Activated CD4-positive, alpha-beta T cell treated with anti-CD3 and anti-CD28 coated beads, Interleukin-2, amount 50 U/mL, for 4 hours (primary cell): ENCODE data around the gene FTO.
A peak's percentile ranks its signal among the peaks of the same experiment; 100 is the strongest.
"Not testable (repeated sequence)": the region's sequence is repeated elsewhere in the genome, so short reads cannot be mapped to it uniquely, and the experiment has no call there.

ENCODE experiments used
- DNase-seq, 2 experiments: peaks; one replicate each; pipeline ENCODE4 v3.0.0-alpha.2; 2020

Gene FTO

DNA sequence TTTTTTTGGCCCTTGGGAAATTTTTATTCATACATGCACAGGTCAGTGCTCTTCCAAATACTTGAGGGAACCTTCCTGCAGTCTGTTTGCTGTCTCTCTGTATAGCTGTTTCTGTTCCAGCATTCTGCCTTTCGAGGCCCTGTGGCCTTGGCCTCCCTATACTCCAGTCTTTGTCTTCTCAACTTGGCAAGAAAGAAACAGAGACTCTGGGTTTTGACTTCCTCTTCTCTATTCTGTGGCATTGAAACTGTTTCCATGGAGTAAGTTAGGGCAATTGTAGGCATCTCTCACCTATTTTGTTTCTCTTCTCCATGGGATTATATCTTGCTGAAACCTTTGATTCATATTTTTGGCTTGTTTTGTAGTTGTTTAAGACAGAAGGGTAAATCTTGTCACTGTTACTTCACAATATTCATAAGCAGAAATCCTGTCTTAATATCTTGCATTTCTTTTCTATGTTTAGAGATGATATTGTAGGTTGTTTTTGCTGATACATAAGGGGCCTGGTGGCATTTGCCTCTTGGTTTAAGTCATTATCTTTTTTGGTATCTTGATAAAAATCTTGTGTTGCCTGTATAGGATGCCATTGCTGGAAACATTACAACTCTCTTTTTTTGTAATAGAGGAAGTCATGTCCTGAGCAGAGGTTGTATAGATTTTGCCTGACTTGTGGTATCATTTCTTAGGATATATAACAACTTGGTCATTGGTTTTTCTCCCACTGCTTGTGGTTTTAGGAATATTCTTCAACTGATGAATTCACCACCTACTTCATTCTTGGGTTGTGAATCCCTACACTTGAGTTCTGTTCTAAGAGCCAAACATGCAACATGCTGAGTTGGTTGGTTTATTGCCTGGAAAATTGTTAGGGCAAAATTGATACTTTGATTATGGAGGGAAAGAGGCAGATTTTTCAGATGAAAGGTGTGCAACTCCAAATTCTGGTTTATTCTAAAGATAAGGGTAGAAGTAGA, 168.6 kb downstream of the FTO start:
- DNase-seq = no peak

DNA sequence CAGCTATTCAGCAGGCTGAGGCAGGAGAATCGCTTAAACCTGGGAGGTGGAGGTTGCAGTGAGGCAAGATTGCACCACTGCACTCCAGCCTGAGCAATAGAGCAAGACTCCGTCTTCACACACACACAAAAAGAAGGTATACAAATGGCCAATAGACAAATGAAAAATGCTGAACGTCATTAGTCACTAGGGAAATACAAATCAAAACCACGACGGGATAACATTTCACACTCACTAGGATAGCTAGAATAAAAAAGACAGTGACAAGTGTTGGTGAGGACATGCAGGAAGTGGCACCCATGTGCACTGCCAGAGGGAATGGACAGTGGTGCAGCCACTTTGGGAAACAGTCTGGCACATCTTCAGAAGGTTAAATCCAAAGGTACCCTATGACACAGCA, 172.9 kb downstream of the FTO start:
- no peak for DNase-seq

DNA sequence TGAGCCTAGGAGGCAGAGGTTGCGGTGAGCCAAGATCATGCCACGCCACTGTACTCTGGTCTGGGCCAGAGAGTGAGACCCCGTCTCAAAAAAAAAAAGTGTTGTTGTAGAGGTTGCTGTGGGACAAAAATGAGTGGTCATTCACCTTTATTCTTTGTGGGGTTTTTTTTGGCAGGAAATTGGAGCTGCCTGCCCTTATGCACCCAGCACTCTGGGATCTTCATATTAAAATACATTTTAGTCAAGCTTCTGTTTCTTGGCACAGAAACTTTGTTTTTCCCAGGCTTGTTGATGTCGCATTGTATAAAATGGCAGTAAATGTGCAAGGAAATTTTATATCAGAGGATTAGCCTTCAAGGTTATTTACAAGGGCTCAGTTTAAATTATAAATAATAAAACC, 174.3 kb downstream of the FTO start:
- DNase-seq = no peak

DNA sequence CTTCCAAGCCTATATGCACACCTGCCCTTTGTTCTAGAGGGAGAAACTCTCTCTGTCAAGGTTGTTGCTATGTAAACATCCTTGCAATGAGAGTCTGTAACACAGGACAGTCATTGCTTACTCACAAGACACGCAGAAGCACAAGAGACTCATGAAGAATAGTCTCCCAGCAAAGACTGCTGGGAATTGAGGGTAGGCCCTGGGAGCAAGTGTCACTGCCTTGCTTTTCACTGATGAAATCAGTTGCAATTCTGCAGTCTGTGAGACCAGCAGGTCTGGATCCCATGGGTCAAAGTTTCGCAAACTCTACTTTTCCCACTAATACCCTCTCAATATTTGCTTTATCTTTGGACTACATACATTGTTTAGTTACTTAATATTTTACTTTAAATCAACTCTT, 177.4 kb downstream of the FTO start:
- DNase-seq = no peak

DNA sequence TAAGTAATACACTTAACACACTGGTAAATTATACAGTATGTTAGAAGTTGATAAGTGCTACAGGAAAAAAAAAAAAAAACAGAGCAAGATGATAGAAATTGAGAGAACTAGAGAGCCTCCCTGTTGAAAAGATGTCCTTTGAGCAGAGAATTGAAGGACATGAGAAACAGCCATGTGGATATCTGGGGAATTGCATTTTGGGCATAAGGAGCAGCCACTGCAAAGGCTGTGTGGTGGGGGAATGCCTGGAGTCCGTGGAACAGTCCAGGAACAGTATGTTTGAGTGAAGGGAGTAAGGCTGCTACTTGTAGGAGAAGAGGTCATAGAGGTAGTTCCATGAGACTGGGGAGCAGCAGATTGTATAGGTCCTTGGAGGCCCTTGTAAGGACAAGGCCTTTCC, 178.4 kb downstream of the FTO start:
- DNase-seq = no peak

DNA sequence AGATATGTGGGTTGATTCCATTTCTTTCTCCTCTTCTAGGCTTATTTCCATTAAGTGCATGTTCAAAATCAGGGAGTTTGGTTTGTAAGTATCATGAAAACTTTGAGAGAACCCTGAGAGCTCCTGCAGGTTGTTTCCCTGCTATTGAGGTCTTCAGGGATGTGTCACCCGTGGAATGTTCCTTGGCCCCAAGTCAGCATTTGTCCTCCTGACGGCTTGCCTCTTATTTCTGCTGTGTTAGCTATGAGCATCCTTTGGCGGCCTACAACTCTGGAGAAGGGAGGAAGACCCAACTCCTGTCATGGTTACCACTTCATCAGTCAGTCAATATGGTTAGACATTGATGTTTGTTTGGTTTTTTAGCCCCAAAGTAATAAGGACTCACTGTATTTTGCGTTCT, 180.8 kb downstream of the FTO start:
- no peak for DNase-seq

DNA sequence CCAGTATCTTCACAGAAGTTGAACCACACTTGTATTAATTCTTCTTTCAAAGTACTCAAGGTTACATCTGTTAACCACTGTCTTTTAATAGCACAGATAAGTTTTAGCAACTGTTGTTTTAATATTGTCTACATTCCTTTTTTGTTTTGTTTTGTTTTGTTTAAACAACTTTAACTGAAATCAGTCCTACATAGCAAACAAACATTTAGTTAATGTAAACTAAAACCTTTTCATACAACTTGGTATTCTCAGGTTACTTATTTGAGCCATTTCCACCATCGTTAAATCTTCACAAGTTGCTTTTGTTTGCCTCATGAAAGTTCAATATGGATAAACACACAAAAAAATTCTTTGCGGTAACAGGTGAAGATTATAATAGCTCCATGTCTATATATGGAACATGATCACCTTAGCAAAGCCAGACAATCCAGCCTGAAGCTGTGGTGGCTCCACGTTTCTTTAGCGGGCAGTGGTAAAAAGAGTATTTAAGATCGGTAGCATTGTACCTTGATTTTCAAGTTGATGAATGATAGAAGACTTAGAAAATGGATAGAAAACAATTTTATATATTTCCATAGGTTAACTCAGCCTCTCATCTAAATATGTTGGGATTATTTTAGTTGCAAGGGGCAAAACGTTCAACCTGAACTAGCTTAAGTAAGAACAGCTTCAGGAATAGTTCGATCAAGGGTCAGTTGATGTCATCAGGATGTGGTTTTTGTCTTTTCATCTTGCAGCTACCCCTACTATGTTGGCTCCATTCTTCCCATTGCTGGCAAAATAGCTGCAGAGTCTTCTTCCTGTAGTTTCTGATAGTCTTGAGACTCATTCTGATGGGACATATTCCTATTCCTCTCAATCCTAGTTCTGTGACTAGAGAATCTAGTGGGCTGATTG, 182.8 kb downstream of the FTO start:
- DNase-seq = no peak

DNA sequence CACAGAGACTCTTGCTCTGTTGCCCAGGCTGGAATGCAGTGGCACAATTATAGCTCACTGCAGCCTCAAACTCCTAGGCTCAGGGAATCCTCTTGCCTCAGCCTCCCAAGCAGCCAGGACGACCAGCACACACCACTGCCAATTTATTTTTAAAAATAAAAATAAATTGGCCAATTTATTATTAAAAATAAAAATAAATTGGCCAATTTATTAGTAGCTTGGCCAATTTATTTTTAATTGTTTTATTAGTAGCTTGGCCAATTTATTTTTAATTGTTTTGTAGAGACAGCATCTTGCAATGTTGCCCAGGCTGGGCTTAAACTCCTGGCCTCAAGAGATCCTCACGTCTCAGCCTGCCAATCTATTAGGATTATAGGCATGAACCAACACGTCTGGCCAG, 184.3 kb downstream of the FTO start:
- no peak for DNase-seq

DNA sequence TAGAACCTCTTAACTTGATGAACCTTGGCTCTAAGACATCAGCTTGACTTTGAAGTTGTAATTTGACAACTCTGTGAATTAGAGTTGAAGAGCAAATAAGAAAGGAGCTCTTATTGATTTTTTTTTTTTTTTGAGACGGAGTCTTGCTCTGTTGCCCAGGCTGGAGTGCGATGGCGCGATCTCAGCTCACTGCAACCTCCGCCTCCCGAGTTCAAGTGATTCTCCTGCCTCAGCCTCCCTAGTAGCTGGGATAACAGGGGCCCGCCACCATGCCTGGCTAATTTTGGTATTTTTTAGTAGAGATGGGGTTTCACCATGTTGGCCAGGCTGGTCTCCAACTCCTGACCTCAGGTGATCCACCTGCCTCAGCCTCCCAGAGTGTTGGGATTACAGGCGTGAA, 186.9 kb downstream of the FTO start:
- DNase-seq = not testable (repeated sequence)

DNA sequence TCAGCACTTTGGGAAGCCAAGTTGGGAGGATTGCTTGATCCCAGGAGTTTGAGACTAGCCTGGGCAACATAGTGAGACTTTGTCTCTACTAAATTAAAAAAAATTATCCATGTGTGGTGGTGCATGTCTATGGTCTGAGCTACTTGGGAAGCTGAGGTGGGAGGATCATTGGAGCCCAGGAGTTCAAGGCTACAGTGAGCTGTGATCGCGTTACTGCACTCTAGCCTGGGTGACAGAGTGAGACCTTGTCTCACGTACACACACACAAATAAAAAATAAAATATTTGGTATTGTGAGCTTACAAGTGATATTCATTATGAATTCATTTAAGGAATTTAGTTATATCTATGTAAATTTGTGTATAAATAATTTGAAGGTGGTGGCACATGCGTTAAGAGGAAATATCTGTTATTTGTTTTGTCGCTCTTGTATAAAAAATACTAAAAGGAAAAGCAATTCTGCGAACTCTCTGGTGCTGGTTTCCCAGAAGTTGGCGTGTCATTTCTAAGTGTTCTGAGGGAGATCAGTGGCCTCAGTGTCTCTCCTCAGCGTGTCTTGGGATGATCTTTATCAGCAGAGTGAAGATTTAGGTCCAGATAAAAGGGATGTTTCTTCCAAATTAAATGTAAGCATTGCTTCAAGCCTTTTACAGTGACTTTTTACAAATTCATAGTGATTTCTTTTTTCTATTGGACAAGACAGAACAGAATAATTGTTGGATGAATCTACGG, 187.6 kb downstream of the FTO start:
- no peak for DNase-seq

DNA sequence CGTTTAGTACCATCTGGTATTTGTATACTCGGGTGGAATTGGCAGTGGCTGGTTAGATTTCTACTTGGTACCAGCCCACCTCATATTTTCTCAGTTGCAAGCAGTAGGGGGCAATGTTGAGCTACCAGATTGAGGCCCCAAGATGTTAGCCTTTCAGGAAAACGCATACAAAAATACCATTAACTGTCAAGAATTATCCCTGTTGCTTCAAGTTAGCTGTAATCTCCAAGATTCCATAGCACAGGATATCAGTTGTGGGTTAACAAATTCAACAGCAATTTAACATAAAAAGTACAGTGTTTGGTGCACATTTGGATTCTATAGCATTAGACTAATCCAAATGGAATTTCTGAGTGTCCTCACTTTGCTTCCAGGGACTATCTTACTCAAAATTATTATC, 188.2 kb downstream of the FTO start:
- peak; percentile 15 to 29 for DNase-seq

DNA sequence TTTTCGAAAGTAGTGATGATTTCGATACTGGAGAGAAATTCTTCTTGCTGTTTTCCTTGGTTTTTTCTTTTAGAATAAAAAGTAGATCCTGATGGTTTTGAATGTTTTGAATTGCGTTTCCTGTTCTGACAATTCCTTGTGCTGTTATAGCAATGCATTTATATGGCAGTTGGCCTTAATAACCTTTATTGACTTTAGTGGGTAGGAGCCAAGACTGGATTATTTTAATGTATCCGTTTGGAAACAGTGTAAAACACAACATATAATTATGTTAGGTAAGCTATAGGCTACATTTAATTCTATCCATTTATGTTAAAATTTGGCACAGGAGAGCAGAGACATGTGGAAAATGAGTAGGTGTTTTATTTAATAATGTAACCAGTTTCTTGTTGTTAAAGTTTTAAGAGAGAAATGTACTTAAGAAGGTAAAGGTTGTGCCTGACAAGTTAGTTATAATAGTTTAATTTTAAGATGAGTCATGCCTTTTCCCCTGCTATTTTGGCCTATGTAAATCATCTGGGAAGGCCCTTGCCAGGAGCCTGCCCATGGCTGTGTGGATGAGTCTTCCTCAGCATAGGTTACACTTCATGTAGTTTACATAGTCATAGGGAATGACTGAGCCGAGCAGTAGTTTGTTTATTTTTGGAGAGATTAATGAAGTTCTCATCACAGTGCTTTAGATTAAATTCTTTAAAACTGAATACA, 189.9 kb downstream of the FTO start:
- no peak for DNase-seq

DNA sequence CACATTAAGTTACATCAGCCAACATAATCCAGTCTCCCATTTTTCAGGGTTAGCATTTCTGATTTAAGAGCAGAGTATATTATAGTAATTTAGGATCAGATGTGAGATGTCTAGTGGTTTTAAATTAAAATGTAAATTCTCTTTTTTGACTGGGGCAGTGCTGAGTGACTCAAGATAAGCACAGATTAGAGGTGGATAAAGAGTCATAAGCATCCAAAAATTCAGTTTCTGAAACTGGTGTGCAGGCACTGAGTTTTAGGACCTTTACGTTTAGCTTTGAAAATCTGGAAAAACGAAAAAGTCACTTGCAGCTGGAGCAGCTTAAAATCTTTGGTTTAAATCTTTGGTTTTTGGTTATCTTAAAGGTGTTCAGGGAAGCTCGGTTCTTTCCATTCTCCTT, 190.7 kb downstream of the FTO start:
- no peak for DNase-seq

DNA sequence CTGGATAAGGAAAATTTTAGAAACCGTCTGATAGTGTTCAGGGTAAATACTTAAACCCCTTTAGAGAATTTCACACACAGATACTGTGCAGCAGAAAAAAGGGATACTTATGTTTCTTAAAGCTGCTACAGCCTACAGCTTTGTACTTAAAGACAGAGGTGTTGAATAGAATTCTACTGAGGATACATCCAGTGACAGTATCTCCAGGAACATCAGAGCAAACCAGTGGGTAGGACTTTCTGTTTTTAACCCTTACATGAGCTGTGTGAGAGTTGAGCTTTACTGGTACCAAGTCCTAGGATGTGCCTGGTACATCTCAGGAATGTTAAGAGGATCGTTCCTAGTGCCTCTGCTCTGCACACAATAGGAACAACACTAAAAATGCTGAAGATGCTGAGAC, 191.5 kb downstream of the FTO start:
- DNase-seq = no peak

DNA sequence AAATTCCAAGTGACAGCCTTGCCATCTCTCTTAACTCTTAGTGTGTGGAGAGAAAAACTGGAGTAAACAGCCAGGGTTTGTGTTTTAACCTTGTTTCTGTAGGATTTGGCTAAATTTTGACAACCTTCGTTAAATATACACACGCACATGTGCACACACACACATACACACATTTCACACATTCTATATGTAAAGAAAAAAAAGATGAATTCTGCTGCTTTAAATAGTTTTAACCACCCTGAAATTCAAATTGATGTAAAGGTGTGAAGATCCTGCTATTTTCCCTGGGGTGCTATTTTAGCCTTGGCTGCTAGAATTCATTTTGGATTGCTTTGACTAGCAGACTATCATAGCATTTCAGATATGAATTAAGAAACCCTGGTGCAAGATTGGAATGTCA, 191.9 kb downstream of the FTO start:
- DNase-seq = no peak

DNA sequence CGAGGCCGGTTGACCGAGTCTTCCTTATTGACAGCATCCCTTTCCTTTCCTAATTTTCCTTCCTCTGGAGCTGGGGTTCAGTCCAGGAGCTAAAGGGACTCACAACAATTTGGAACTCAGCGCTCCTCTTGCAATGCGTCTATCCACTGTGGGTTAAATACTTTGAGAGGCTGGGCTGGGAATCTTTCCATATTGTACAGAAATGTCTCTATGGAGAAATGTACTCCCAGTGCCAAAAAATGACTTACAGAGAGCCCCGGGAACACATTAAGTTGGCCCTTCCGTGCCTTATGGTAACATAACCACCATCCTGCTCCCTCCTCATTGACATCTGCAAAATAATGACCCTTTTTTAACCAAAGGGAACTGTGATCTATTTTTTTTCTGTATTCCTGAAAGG, 192.8 kb downstream of the FTO start:
- no peak for DNase-seq

DNA sequence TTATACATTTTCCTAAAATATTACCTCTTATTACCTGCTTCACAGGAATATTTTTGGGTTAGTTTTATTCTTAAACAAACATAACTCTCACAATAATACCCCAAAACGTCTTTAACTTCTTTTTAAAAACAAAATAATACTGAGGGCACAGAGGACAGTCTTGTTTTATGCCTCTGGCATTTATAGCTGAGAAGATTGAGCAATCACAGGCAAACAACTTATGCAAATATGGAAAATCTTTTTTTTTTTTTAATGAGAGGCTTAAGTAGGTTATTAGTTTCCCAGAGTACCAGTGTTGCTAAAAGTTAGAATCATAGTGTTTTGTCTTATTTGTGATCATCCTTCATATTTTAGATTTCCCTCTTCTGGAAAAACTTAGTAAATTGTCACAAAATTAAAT, 195.0 kb downstream of the FTO start:
- DNase-seq = no peak

DNA sequence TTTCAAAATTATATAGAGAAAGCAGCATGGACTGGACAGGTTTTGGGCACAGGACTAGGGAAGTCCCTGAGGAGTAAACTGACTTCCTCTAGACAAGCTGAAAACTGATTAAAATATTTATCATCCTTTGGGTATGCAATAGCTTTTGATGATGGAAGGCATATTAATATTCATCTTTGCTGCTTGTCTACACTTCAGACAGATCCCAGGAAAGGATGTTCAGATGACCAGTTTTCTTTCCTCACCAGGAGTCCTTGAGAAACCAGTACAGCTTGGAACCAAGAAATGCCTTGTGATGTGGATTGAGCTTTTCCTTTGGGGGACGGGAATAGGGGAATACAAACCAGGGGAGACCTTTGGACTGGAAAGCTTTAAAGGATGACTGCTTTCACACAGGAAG, 195.5 kb downstream of the FTO start:
- DNase-seq = no peak

DNA sequence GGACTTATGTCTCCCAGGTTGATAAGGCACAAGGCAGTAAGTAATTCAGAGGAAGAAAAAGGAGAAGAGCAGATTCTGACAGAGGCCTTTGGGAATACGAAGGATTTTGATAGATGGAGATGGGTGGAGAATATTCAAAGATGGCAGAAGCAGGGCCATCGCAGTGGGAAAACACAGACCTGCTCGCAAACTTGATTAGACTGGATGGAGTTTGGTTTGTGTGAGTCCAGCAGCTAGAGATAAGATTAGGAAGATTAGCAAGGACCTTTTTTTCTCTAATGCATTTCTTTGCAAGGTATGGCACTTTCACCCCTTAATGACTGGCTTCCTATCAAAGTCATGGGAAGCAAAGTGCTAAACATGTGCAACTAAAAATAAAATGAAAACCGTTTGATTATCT, 196.7 kb downstream of the FTO start:
- no peak for DNase-seq

DNA sequence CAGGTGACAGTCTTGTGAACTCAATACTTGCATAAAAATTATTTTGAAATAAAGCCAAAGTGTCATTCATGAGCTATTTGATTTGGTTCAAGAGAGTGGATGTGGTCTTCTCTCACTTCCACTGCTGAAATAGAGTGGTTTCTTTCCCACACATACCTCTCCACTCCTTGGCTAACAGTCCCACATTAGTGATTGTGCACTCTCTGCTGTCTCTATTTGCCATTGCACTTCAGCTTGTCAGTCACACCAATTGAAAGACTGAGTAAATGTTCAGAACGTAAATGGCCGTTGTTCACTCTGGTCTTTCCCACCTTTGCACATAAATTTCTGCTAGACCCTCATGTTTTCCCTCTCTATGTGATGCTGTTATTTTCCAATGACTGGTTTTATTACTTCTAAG, 197.5 kb downstream of the FTO start:
- DNase-seq = no peak

DNA sequence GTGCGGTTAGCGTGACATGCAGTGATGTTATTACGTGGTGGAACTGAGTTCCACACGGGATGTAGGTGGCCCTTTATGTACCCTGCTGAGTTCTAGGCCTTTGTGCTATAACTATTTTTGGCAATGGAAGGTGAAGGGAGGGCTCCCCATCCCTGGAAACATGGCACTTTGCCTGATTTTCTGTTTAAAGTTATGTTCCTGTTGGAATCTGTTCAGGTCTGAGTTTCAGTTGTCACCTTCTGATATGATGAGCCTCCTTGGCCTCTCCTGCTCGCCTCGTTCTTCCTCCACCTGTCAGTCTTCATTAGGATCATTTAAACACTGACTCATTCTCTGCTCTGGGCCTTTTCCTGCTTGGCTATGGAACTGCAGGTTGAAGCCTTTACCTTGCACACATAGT, 200.6 kb downstream of the FTO start:
- DNase-seq = no peak

DNA sequence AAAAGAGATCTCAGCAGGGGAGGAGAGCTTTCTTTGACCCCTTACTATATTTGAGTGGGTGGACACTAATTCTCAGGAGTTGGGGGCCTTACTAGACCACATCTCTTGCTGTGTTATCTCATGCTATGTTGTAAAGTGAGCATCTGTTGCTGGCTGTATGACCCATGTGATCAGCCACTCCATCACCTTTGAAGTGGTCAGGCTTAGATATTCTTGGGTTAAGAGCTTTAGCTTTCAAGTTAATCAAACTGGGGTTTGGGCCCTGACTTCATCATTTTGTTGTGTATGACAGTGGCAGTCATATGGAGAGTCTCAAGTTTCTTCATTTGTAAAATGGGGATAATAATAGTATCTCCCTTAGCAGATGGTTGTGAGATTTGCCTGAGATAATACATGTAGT, 201.1 kb downstream of the FTO start:
- DNase-seq = no peak

DNA sequence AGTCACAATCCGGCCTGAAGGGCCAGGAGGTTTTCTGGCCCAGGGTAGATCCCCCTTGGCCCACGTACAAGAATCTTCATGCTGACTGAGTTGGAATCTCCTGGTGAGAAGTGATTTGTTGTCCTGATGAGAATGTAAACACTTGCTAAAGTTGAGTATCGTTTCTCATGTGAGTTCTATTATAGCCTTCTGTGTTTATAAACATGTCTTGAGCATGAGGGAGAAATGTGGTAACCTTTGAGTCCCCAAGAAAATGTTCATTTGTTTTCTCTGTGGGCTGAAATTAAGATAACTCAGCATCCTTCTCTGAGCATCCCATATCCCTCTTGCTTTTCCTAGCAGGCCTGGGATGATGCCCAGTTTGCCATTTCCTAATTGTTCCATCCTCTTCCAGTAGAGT, 204.8 kb downstream of the FTO start:
- no peak for DNase-seq
